Stimulated activated CD4-positive, alpha-beta T cell treated with anti-CD3 and anti-CD28 coated beads, TNF-alpha, amount 100 ng/mL, for 1 hour (primary cell): Measurements from ENCODE around the gene HIF1AN.
A peak's percentile ranks its signal among the peaks of the same experiment; 100 is the strongest.

Source experiments
- DNase-seq, 3 donors: peaks; one replicate each; pipeline ENCODE4 v3.0.0-alpha.2; 2020; ENCODE audit warnings: low read depth in 3 of 3, low spot score in 1 of 3

Gene HIF1AN

DNA sequence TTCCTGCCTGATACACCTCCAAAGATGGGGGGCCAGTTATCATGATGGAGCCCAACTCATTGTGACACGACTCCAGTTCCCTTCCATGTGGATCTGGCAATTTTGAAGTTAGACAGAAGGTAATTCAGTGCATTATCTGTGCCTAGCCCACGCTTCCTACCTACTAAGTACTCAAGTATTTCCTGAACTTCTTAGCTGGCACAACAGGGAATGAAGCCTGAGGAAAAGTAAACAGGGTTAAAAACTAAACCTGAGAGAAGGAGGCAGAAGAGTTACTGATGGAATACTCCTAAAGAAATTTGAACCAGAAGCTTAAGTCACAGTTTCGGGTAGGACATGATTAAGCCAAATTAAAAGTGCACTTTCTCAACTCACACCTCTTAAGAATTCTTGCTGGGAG lies 14.9 kb upstream of the HIF1AN start:
- DNase-seq = no peak

DNA sequence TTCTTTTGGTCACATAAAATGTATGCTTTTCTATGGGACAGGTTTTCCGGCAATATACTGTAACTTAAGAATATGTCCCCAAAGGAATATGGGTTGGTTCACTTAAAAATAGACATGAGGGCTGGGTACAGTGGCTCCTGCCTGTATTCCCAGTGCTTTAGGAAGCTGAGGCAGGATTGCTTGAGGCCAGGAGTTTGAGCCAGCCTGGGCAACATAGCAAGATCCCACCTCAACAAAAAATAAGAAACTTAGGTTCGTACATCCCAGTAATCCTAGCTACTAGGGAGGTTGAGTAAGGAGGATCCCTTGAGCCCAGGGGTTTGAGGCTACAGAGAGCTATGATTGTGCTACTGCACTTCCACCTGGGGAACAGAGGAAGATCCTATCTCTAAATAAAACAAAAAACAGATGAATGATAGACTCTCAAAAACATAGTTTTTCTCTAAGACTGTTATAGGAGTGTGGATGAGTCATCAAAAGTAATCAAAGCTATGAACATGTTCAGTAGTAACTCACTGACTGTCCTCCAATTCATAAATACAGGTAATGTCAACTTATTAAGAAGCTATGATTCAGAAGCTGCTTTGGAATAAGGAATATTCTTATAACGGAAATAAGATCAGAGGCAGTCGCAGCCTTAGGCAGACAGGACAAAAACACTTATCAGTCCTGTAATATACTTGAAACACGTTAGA lies 13.5 kb upstream of the HIF1AN start:
- DNase-seq = no peak

DNA sequence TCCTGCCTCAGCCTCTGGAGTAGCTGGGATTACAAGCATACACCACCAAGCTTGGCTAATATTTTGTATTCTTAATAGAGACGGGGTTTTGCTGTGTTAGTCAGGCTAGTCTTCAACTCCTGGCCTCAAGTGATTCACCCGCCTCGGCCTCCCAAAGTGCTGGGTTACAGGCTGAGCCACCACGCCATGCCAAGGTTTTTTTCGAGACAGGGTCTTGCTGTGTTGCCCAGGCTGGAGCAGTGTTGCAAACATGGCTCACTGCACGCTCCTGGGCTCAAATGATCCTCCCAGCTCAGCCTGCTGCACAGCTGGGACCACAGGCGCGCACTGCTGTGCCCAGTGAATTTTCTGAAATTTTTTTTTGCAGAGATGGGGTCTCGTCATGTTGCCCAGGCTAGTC lies 12.8 kb upstream of the HIF1AN start:
- no peak for DNase-seq

DNA sequence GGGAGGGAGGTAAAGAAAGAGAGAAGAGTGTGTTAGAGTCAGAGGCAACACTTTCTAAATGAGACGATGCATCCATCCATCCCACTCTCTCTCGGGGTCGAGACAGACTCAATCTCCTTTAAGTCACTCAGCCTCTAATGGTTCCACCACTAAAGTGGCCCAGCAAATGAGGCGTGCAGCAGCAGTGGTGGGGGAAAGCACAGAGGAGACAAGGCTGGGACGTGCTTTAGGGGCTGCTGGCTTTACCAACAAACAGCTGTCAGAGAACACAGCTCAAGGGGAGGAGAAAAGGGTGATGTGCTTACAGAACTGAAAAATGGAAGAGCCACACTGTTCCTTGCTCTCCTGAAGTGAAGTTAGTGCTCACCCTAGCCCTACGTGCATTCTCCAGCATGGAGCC lies 11.5 kb upstream of the HIF1AN start:
- DNase-seq = no peak

DNA sequence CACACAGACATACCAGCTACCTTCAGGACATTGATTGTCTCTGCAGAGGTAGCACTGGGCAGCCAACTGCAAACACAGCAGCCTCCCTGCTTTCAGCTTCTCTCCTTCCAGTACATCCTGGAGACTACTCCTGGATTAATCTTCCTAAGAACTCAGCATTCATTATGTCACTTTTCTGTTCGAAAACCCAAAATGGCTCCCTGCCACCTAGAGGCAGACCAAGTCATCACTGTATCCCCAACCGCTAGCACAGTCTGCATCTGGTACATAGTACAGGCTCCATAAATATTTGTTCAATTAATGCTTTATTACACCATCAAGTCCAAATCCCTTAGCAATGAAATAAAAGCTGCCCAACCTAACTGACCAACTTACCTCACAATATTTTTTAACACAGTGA lies 11.1 kb upstream of the HIF1AN start:
- no peak for DNase-seq

DNA sequence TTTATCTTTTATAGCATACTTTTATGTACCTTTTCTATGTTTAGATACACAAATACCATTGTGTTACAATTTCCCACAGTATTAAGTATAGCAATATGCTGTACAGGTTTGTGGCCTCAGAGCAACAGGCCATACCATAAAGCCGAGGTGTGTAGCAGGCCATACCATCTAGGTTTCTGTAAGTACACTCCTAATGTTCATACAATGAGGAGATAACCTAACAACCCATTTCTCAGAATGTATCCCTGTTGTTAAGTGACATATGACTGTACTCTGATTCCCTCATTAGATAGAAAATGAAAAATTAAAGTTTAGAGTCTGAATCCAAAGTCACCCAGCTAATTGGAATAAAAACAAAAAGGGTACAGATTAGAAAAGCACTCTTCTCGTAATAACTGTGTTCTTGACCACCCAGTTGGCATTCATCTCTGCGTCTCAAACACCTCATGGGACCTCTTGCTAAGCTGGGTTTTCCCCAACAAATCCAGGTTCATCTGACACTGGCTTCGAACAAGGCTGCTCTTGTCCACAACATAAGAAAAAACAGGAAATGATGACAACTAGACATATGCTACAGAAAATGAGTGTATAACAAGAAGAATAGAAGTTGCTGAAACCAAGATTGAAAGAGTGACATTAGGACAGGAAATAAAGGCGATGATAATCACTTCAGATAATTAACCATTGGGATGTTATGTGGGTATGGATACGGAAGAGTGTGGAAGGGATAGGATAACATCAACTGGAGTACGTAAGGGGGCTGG lies 7.4 kb upstream of the HIF1AN start:
- no peak for DNase-seq

DNA sequence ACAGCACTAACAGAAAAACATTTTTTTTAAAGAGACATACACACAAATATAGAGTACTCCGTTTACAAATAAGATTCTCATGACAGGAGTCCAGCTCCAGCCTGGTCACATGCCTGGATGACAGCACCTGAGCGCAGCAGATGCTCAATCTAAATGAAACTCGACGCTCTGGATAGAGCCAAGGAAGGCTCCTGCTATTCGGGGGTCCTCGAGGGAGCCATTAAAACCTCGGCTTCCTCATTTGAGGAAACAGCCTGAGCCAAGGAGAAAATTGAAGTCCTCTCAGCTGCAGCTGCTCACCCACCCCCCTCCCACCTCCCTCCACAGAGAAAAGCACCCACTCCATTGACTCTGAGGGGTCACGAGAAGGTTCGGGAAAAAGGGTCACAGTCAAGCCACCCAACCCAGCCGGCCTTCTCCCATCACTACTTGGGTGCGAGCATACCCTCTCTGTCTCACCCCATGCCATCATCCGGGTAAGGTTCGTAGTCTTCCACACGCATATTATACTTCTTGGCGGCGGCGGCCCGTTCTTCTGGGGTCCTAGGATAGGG lies 6.7 kb upstream of the HIF1AN start:
- no peak for DNase-seq

DNA sequence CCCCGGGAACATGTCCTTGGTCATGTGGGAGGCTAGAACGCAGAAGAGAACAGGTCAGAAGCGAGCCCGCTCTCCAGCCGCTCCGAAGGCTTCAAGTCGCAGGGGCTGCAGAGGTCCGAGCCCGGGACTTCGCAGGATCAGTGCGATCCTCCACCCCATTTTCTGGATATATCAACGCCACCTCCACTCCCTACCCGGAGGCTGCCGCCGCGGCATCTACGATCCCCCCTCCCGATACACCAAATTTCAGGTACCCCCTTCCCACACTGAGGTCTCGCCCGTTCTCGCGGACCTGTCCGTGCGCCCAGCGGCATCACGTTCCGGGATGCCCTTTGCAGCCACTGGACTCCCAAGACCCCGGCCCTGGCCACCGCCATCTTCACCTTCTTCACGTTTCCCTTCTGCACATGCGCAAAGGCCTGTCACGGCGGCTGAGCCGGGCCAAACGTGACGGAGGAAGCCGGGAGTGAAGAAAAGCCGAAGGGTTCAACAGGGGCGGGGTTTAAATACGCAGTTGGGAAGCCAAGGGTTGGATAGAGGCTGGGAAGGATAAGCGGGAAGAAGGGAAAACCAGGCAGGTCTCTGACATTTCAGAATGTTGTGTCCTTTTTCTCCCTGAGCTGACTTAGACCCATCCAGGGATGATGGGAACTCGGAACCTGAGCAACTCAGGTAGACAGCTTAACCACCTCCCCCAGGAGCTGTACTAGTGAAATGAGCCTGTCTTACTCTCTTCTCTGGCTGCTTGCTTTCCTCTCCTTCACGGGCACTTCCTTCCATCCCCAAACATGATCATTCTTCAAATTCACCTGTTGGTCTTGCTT lies 6.1 kb upstream of the HIF1AN start, which contains the start of gene NDUFB8:
TSS of gene NDUFB8 (minus strand) at position 397 of the 824 bp plus-strand sequence. CDS start at position 377, 20 bp downstream.
- DNase-seq = peak; percentile 64 to 74 (median 69)

DNA sequence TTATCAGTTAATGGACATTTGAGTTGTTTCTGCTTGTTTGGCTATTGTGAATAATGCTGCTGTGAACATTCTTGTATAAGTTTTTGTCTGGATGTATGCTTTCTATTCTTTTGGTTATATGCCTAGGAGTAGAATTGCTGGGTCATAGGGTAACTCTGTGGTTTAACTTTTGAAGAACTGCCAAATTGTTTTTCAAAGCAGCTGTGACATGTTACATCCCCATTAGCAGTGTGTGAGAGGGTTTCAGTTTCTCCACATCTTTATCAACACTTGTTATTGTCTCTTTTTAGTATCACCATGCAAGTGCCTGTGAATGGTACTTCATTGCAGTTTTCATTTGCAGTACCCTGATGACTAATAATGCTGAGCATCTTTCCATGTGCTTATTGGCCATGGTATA lies 4.0 kb upstream of the HIF1AN start:
- DNase-seq = no peak

DNA sequence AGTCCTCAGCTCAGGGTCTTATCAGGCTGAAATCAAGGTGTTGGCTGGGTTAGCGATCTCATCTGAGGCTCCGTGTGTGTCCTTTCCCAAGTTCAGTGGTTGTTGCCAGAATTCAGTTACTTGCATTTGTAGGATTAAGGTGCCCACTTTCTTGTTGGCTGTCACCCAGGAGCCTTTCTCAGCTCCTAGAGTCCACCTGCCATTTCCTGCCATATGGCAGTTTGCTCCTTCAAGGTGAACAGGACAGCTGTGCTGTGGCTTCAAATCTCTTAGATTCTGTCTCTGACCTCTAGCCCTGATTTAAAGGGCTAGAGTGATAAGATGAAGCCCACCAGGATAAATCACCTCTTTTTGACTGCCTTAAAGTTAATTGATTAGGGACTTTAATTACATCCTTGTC lies 1.0 kb upstream of the HIF1AN start:
- DNase-seq = no peak

DNA sequence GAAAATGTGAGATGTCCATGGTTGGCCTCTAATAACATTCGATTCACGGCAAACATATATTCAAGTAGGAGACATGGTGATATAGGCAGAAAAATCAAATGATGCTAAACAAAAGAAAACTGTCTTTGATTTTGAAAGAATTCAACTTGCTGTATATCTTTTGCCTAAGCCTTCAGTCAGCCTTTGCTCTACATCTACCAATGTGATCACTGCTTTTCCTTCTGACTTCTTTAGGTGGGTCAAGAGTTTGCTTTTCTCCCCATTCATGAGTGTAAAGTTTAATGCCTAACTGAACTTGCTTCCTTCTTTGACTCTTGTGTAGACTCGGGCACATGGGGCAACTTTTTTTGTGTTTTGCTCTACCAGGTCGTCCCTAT lies 417 bp upstream of the HIF1AN start:
- DNase-seq = no peak

DNA sequence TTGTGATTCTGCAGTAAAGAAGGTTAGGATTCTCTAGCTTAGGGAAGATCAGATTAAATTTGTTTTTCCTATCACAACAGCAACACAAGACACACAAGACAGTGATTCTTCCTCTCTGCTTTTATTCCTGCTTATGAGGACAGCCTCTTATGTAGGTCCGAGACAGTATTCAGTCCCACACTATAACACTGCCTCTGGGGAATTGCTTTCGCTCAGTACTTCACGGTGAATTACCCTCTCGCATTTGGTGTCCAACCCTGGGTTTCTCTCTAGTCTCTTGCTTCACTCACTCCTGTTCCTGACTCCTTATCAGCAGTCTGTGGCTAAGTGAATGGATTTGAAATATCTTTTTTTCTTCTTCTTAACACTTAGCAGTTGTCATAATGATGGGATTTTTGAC lies 1.7 kb downstream of the HIF1AN start:
- DNase-seq = no peak

DNA sequence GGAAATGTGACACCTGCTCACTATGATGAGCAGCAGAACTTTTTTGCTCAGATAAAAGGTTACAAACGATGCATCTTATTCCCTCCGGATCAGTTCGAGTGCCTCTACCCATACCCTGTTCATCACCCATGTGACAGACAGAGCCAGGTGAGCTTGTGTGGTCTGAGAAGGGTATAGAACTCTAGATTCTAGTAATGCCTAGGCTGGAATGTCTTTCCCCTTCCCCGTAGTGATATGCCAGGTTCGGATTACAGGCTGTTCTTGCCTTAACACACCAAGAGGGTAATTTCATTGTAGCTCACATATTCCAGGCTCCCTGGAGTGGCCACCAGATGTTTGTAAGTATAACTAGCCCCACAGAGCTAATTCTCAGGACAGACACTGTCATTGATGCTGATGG lies 9.2 kb downstream of the HIF1AN start:
- DNase-seq = no peak

DNA sequence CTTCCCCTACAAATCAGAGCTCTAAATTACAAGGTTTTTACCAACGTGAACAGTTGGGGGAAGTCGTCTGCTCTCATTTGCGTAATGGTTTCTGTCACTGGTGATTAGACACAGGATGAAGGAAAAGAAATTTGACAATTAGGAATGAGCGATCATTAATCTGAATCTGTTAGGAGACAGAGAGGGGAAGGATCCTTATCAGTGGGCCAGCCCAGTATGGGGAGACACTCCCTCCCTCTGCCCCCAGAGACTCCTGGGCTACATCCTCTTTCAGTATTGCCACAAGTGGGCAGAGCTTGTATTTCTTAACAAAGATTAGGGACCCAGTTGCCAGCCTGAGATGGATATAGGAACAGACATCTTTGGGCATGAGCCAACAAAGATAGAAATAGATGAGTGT lies 15.5 kb downstream of the HIF1AN start:
- no peak for DNase-seq

DNA sequence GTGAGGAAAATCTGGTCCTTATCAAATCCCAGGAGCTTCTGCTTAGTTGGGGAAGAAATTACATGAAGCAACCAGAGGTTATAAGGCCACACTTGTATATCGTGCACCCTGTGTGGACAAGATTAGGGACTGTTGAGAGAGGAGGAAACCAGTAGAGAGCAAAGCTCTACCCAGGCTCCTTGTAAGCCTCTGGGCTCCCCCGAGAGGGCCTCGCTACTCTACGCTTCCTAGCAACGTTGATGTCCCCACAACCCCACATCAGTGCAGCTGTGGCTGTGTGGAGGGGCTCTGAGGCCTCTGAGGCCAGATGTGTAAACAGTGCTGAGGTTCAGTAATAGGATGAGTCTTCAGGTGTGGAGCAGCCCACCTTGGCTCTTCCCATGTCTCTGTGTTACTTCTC lies 16.0 kb downstream of the HIF1AN start:
- no peak for DNase-seq

DNA sequence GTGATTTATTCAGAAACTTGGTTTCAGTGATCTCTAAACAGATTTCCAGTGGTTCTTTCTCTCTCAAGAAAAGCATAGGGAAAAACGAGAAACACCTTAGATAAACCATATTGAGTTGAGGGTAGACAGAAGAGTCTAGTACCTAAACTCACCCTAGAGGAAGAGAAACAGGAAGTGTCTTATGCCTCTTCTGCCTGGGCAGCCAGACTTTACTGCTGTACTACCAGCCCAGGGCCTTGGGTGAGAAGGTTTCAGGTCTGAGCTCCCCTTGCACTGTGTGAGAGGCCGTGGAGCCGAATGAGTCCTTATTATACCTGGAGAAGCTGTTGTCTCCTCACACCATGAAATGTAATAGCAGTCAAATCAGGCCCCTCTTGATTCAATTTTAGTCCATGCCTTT lies 18.2 kb downstream of the HIF1AN start:
- DNase-seq = no peak

DNA sequence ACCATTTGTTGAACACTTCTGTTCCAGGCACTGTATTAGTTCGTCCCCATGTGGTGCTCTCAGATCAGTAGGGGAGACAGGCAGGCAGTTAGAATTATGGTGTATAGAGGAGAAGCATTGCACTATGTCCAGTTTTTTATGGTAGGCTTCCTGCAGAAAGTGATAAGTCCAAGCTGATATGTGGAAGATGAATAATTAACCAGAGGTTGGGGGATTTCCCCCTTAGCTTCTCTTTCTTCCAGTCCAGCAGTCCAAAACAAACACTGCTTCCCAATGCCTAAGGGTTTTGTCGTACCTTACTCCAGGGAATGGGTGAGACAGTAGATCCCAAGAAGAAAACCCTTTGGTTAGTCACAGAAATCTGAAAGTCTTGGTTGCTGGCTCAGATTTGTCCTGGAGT lies 19.2 kb downstream of the HIF1AN start:
- DNase-seq = no peak

DNA sequence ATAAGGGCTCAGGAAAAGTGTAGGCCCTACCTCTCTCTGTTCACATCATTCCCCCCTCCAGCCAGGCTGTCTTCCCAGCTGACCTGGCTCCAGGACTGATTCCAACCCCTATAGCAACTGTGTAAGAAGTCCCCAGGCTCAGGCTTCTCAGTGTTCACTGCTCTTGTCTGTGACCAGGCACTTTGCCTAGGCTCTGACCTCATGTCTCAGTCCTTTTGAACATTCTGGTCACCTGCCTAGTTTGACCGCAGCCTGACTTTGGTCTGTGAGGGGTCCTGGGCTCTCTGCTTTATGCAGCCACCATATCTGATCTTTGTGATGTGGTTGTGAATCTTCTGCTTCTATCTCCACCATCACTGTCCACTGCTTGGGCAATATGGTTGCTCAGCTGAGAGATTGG lies 24.5 kb downstream of the HIF1AN start:
- DNase-seq = no peak

DNA sequence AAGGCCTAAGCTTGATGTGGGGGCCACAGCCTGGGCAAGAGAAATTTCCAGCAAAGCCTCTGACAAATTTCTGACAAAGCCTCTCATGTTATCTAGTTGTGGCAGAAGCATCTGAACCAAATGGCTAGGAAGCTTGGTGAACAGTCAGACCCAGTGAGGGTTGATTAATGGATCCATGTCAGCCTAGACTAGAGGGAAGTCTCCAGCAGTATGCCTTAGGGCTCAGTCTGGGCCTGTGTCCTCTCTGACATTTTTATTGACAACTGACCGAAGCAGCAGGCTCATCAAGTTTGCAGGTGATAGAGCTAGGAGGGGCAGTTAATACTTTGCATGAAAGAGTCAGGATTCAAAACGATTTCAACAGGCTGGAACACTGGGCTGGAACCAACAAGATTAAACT lies 25.3 kb downstream of the HIF1AN start:
- no peak for DNase-seq

DNA sequence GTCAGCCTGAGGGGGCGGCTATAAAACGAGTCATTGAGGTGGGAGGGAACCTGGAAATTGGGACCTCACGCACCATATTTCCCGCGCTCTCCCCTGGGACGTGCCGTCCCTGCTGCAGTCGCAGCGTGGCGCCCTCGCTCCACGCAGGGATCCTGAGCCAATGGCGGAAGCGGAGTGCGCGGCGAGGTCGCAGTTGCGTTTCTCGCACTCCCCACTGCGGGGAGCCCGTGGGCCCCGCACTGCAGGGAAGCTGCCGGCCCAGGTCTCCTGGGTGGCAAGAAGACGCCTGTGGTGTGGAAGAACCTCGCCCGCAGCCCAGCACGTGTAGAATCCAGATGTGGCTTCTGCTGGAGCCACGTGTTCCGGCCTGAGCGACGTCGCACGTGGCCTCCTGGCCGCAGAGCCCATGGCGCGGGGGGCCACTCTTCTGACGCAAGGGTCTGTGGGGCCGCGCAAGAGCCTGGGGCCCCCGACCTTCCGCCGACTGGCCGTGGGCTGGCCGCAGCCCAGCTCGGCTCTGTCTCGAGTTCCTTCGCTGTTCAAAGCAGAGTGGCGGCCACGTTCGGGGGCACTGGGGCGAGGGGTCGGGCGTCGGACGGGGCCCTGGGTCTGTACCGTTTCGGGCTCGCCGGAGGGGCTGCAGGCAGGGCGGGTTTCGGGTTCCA lies 26.4 kb downstream of the HIF1AN start:
- peak; percentile 37 to 69 (median 60) for DNase-seq
